GM19099 (cell line): ENCODE results near the gene LCT.

Experiments
- POLR2A ChIP-seq: IDR thresholded peaks from 3 replicates; pipeline ENCODE4 v1.6.1; 2011; ENCODE audit warnings: low read depth; ENCODE audit not compliant: insufficient read length; ENCODE audit errors: extremely low read depth

LCT gene

GRCh38 chr2:135742325-135742757 is 94.6 kb downstream of the LCT start:
- no peak for TF ChIP-seq POLR2A

DNA sequence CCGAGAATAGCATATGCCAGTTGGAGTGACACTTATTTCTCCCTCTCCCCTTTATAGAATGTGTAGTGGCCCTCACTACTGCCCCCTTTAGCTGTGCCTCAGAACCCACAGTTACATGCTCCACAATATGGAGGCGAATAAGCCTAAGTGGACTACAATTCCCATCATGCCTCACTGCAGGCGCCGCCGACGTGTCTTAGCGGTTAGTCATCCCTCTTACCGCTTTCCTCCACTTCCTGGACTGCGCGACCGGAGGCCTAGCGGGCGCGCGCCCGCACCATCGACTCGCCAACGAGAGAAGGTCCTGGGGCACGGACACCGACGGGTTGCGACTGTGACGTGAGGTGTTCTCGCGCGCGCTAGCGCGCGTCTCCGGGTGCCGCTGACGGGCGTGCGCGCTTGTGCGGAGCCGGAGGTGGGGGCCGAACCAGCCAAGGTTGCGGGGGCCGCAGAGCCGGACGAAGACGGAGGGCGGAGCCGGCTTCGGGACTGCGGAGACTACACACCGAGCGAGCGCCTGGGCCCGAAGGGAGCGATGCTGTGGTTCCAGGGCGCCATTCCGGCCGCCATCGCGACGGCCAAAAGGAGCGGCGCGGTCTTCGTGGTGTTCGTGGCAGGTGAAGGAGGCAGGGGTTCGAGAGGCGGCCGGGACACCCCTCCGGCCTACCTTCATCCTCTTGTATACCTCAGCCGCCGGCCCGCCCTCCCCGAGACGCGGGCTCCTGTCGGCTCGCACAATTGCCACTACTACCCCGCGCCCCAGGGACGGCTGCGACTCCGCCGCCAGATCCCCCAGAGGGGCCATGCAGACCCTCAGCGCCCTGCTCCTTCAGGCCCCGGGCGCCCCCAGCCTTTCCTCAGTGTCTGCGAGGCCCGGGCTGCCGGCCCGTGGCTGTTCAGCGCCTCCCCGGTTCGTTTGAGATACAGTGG is 95.3 kb downstream of the LCT start, which contains the start of gene UBXN4:
Gene UBXN4, plus strand, starts transcription at position 461 of the 930 bp plus-strand sequence. Its CDS starts 75 bp downstream, at position 536.
- TF ChIP-seq POLR2A: peak; percentile 90

- no peak for TF ChIP-seq POLR2A
These were observed 96.0 kb downstream of the LCT start for GRCh38 chr2:135741043-135741394.

GRCh38 chr2:135740206-135740605 is 96.8 kb downstream of the LCT start:
- no peak for TF ChIP-seq POLR2A
